MM.1S (cell line): Measurements from ENCODE around the gene SERPINE2.

ENCODE experiments used
- DNase-seq: peaks from one replicate; pipeline ENCODE4 v3.0.0-alpha.2; 2015
- H2AFZ ChIP-seq: fragments of 300-600 bp; sonication (generic); 2 replicates; pipeline ENCODE4 v1.6.0; 2016; ENCODE audit warnings: antibody characterized with exemption, low read length
- H3F3A ChIP-seq: fragments of 300-600 bp; sonication (generic); 2 replicates; pipeline ENCODE4 v1.6.1; 2016; ENCODE audit warnings: mild to moderate bottlenecking, antibody characterized with exemption, low read length, moderate library complexity, mixed read lengths; ENCODE audit not compliant: insufficient read depth
- H3K27ac ChIP-seq: fragments of 300-600 bp; sonication (generic); 2 replicates; pipeline ENCODE4 v1.5.1; 2016; ENCODE audit warnings: mild to moderate bottlenecking, low read length
- H3K27me3 ChIP-seq: fragments of 300-600 bp; sonication (generic); replicated peaks from 2 replicates; pipeline ENCODE4 v1.6.0; 2016; ENCODE audit warnings: low read length; ENCODE audit not compliant: insufficient read depth
- H3K36me3 ChIP-seq: fragments of 300-600 bp; sonication (generic); replicated peaks from 2 replicates; pipeline ENCODE4 v1.6.1; 2016; ENCODE audit warnings: mild to moderate bottlenecking, low read length, mixed read lengths; ENCODE audit not compliant: insufficient read depth
- H3K4me1 ChIP-seq: fragments of 300-600 bp; sonication (generic); 2 replicates; pipeline ENCODE4 v1.6.1; 2016; ENCODE audit warnings: low read length, mixed read lengths
- H3K4me2 ChIP-seq: fragments of 300-600 bp; sonication (generic); 2 replicates; pipeline ENCODE4 v1.6.0; 2016; ENCODE audit warnings: low read depth, low read length
- H3K4me3 ChIP-seq: fragments of 300-600 bp; sonication (generic); 2 replicates; pipeline ENCODE4 v1.5.1; 2016; ENCODE audit warnings: low read length, mixed read lengths
- H3K79me2 ChIP-seq: fragments of 300-600 bp; sonication (generic); 2 replicates; pipeline ENCODE4 v1.6.1; 2016; ENCODE audit warnings: mixed run types, low read length, mixed read lengths
- H3K9ac ChIP-seq: fragments of 300-600 bp; sonication (generic); 2 replicates; pipeline ENCODE4 v1.6.1; 2016; ENCODE audit warnings: low read length, mixed read lengths
- H3K9me2 ChIP-seq: fragments of 300-600 bp; sonication (generic); replicated peaks from 2 replicates; pipeline ENCODE4 v1.6.1; 2016; ENCODE audit warnings: mild to moderate bottlenecking, low read length, mixed read lengths; ENCODE audit not compliant: insufficient read depth
- H3K9me3 ChIP-seq: fragments of 300-600 bp; sonication (generic); replicated peaks from 2 replicates; pipeline ENCODE4 v1.6.1; 2016; ENCODE audit warnings: mild to moderate bottlenecking, low read length, mixed read lengths; ENCODE audit not compliant: insufficient read depth
- H4K20me1 ChIP-seq: fragments of 300-600 bp; sonication (generic); 2 replicates; pipeline ENCODE4 v1.6.1; 2016; ENCODE audit warnings: mild to moderate bottlenecking, low read length, moderate library complexity, mixed read lengths; ENCODE audit not compliant: insufficient read depth
- EZH2 ChIP-seq: fragments of 300-600 bp; sonication (generic); optimal IDR thresholded peaks from 2 replicates; pipeline ENCODE3; 2017; ENCODE audit warnings: low read depth, mild to moderate bottlenecking, antibody characterized with exemption, low read length, mixed read lengths
- EZH2phosphoT487 ChIP-seq: fragments of 300-600 bp; sonication (generic); IDR thresholded peaks from 2 replicates; pipeline ENCODE4 v1.6.1; 2018; ENCODE audit warnings: antibody characterized with exemption, low read length
- TF ChIP-seq, protein P1 (sequence below): fragments of 300-600 bp; sonication (generic); IDR thresholded peaks from 2 replicates; pipeline ENCODE4 v1.5.1; 2016; ENCODE audit warnings: antibody characterized with exemption, low read length, mixed read lengths

The SERPINE2 gene

DNA sequence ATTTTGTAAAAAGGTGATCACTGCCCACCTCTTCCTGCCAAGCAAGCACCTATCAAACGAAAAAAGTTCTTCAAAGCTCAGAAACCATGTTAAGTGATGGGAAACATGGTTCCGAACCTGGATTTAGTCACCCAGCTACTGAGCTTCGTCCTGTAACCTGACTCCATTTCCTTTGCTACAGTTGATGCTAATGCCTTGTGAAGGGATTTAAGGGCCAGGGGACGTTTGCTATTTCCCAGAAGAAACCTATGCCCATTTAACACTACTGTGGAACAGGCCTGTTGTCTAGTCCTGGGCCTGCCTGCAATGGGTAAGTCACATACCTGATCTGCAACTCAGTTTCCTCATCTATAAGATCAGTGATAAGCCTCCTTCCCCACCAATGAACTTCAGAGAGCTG, 14.8 kb downstream of the SERPINE2 start:
- no peak overlapping the region for H3K4me2 ChIP-seq
- no peaks in the 10 kb centered on the region for H4K20me1 ChIP-seq
- H3K9ac ChIP-seq = no peak overlapping the region
- peaks cover 13% of the 10 kb centered on the region for H3F3A ChIP-seq
- no peak for DNase-seq
- H3K4me1 ChIP-seq = peaks cover 42% of the 10 kb centered on the region
- no peaks in the 10 kb centered on the region for H3K27me3 ChIP-seq
- H3K9me2 ChIP-seq = no peaks in the 10 kb centered on the region
- no peaks in the 10 kb centered on the region for H3K9me3 ChIP-seq
- no peak overlapping the region for H2AFZ ChIP-seq
- H3K36me3 ChIP-seq = no peaks in the 10 kb centered on the region
- peaks cover 35% of the 10 kb centered on the region for H3K79me2 ChIP-seq
- H3K4me3 ChIP-seq = no peak overlapping the region
- TF ChIP-seq EZH2 (no peak), EZH2phosphoT487 (no peak)
- TF ChIP-seq, protein P1, sequence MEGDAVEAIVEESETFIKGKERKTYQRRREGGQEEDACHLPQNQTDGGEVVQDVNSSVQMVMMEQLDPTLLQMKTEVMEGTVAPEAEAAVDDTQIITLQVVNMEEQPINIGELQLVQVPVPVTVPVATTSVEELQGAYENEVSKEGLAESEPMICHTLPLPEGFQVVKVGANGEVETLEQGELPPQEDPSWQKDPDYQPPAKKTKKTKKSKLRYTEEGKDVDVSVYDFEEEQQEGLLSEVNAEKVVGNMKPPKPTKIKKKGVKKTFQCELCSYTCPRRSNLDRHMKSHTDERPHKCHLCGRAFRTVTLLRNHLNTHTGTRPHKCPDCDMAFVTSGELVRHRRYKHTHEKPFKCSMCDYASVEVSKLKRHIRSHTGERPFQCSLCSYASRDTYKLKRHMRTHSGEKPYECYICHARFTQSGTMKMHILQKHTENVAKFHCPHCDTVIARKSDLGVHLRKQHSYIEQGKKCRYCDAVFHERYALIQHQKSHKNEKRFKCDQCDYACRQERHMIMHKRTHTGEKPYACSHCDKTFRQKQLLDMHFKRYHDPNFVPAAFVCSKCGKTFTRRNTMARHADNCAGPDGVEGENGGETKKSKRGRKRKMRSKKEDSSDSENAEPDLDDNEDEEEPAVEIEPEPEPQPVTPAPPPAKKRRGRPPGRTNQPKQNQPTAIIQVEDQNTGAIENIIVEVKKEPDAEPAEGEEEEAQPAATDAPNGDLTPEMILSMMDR = no peak
- no peak overlapping the region for H3K27ac ChIP-seq

DNA sequence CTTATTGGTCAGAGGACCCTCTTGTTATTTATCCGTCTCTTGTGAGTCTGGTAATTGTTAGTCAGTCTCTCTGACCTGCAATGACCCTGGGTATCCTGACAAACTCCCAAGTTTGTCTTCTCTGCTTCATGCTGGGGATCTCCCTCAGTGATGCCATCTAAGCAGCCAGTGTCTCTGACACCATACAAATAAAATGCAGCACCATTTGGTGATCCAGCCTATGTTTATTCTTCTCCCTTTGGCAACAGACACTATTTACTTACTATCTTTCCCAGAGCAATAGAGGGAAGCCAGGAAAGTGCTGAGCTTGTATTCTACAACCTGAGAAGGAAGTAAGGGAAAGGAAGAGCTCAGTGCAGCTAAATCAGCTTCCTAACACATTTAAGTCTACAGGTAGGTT, 15.9 kb downstream of the SERPINE2 start:
- Histone ChIP-seq H3K79me2 (peaks cover 24% of the 10 kb centered on the region), H4K20me1 (no peaks in the 10 kb centered on the region), H3K27me3 (no peaks in the 10 kb centered on the region), H3K4me3 (no peak overlapping the region), H3K9me3 (no peaks in the 10 kb centered on the region), H3K4me2 (peak overlapping the region; percentile 20; the same call in 1 of the 2 replicates), H3K9me2 (no peaks in the 10 kb centered on the region), H3K4me1 (peaks cover 42% of the 10 kb centered on the region), H3F3A (peaks cover 13% of the 10 kb centered on the region), H3K9ac (no peak overlapping the region), H3K36me3 (no peaks in the 10 kb centered on the region), H2AFZ (no peak overlapping the region), H3K27ac (peak overlapping the region; percentile 31; the same call in 1 of the 2 replicates)
- no peak for DNase-seq
- TF ChIP-seq, protein P1 = no peak
- TF ChIP-seq EZH2 = no peak
- TF ChIP-seq EZH2phosphoT487 = no peak

DNA sequence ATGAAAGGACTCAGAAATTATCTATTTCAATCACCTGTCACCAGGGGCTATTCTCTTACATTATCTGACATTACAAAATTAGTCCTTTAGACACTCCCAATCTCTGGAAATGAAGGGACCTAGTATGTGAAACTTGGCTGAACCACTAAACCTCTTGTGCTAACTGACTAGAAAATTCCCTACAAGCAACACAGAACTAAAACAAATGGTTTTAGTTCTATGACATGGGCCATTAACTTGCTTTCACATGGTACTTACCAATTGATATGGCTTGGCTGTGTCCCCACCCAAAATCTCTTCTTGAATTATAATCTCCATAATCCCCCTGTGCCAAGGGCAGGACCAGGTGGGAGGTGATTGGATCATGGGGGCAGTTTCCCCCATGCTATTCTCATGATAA, 16.6 kb downstream of the SERPINE2 start:
- no peak overlapping the region for H3K27ac ChIP-seq
- H3K4me2 ChIP-seq = no peak overlapping the region
- peaks cover 19% of the 10 kb centered on the region; the same call in 1 of the 2 replicates for H3K79me2 ChIP-seq
- no peaks in the 10 kb centered on the region for H3K27me3 ChIP-seq
- H3F3A ChIP-seq = peaks cover 13% of the 10 kb centered on the region
- no peak overlapping the region for H3K4me3 ChIP-seq
- H4K20me1 ChIP-seq = no peaks in the 10 kb centered on the region
- no peak overlapping the region for H2AFZ ChIP-seq
- TF ChIP-seq, protein P1 = no peak
- no peak for TF ChIP-seq EZH2
- no peak for TF ChIP-seq EZH2phosphoT487
- no peaks in the 10 kb centered on the region for H3K9me2 ChIP-seq
- peaks cover 40% of the 10 kb centered on the region for H3K4me1 ChIP-seq
- H3K9ac ChIP-seq = no peak overlapping the region
- no peaks in the 10 kb centered on the region for H3K9me3 ChIP-seq
- peak; percentile 23 for DNase-seq
- H3K36me3 ChIP-seq = no peaks in the 10 kb centered on the region
